Gastrocnemius medialis (tissue), 4 donors: ENCODE data around the gene PSMF1. TPM values are rescaled to one million over a fixed set of nuclear protein-coding genes. Genes with fewer than 3 reads are reported as not detected.

ENCODE experiments used
- ATAC-seq, 2 donors: fragments of 150-250 bp; one replicate each; pipeline ENCODE4 v1.9.1; 2016
- DNase-seq, 2 donors: peaks; one replicate each; pipeline ENCODE4 v3.0.0-alpha.2; 2019
- H3K27ac ChIP-seq, 4 donors: fragments of 200-600 bp; sonication (generic); 1 replicate in 1 of 4; 2 replicates in 3 of 4; pipeline ENCODE4 v1.5.1; 2016 to 2018; ENCODE audit warnings: mild to moderate bottlenecking in 2 of 4, moderate library complexity in 1 of 4
- H3K27me3 ChIP-seq, 3 donors: fragments of 200-600 bp; sonication (generic) in 2 of 3; 1 replicate in 1 of 3; 2 replicates in 2 of 3; pipeline versions ENCODE4 v1.5.1 to v1.6.0; 2016 to 2019; ENCODE audit warnings: mild to moderate bottlenecking in 1 of 3, moderate library complexity in 1 of 3
- H3K36me3 ChIP-seq, 2 donors: fragments of 200-600 bp; sonication (generic) in 1 of 2; one replicate each; pipeline ENCODE4 v1.5.1; 2017 to 2018
- H3K4me1 ChIP-seq, 2 donors: fragments of 200-600 bp; sonication (generic) in 1 of 2; one replicate each; pipeline ENCODE4 v1.5.1; 2016 to 2017; ENCODE audit warnings: mild to moderate bottlenecking in 2 of 2
- H3K4me3 ChIP-seq, 4 donors: fragments of 200-600 bp; sonication (generic) in 3 of 4; 1 replicate in 1 of 4; 2 replicates in 3 of 4; pipeline ENCODE4 v1.5.1; 2016 to 2019; ENCODE audit warnings: mild to moderate bottlenecking in 2 of 4
- H3K9me3 ChIP-seq, 3 donors: fragments of 200-600 bp; sonication (generic) in 2 of 3; 1 replicate in 1 of 3; 2 replicates in 2 of 3; pipeline ENCODE4 v1.5.1; 2016 to 2019
- POLR2A ChIP-seq, 2 donors: fragments of 450-650 bp; IDR thresholded peaks; one replicate each; pipeline ENCODE4 v1.6.1; 2017; ENCODE audit warnings: antibody characterized with exemption in 2 of 2, mild to moderate bottlenecking in 2 of 2, moderate library complexity in 2 of 2
- in situ Hi-C, 4 donors: fragments of 200-750 bp; cut with MboI; loops; one replicate each; pipeline versions ENCODE4 v1.15.0 to v1.8.0; 2017; ENCODE audit warnings: low sequenced_read_pairs in 4 of 4
- intact Hi-C: fragments of 100-400 bp; cut with DNase I; formaldehyde crosslinking; loops from one replicate; pipeline ENCODE4 v1.15.1; 2023; ENCODE audit warnings: low total_unique reads
- total RNA-seq, 4 donors: library from RNA; depleted of rRNA; stranded (reverse); fragments of >200 nt; gene quantifications; one replicate each; pipeline versions ENCODE4 v1.1.0 to v1.2.3, GENCODE V29; 2016
- TF ChIP-seq, protein P1 (sequence below), 5 experiments: fragments of 450-650 bp in 3 of 5; fragments of 200-600 bp in 2 of 5; sonication (generic) in 2 of 5; IDR thresholded peaks in 4 of 5; conservative IDR thresholded peaks in 1 of 5; 1 replicate in 4 of 5; 2 replicates in 1 of 5; pipeline ENCODE4 v1.5.1; 2016 to 2019; ENCODE audit warnings: antibody characterized with exemption in 5 of 5, mild to moderate bottlenecking in 3 of 5, moderate library complexity in 3 of 5

The PSMF1 gene
- total RNA-seq, 4 donors from 2014 or later: 174 to 433 (median 247) TPM

DNA sequence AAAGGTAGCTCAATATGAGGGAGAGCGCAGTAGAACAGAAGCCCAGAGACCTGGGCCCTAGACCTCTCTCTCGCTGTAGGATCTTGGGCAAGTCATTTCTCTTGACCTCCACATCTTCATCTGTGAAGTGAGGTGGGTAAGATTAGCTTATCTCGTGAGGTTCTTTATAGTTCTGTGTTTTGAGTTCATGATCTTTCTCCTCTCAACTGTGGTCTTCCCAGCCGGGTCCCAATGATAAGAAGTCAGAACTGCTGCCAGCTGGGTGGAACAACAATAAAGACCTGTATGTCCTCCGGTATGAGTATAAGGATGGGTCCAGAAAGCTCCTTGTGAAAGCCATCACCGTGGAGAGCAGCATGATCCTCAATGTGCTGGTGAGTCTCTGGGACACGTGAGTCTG lies 6.9 kb downstream of the PSMF1 start:
- no peak overlapping the region for H3K27ac ChIP-seq
- ATAC-seq (no peak), DNase-seq (no peak)
- H3K4me3 ChIP-seq: no peak overlapping the region
- no peaks in the 10 kb centered on the region for H3K27me3 ChIP-seq
- H3K9me3 ChIP-seq: no peaks in the 10 kb centered on the region
- intact Hi-C loops: loop anchor here (2.0 to 10.0 kb wide), 2 partner anchors 340 to 800 kb away; partner anchors contain the start of gene SOX12
- peaks cover 45 to 50% of the 10 kb centered on the region in 2 donors for H3K4me1 ChIP-seq
- TF ChIP-seq POLR2A (IDR thresholded peaks at IDR 0.05): no peak
- TF ChIP-seq, protein P1, sequence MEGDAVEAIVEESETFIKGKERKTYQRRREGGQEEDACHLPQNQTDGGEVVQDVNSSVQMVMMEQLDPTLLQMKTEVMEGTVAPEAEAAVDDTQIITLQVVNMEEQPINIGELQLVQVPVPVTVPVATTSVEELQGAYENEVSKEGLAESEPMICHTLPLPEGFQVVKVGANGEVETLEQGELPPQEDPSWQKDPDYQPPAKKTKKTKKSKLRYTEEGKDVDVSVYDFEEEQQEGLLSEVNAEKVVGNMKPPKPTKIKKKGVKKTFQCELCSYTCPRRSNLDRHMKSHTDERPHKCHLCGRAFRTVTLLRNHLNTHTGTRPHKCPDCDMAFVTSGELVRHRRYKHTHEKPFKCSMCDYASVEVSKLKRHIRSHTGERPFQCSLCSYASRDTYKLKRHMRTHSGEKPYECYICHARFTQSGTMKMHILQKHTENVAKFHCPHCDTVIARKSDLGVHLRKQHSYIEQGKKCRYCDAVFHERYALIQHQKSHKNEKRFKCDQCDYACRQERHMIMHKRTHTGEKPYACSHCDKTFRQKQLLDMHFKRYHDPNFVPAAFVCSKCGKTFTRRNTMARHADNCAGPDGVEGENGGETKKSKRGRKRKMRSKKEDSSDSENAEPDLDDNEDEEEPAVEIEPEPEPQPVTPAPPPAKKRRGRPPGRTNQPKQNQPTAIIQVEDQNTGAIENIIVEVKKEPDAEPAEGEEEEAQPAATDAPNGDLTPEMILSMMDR (IDR thresholded peaks at IDR 0.05 in 4 of 5, conservative IDR thresholded peaks at IDR 0.05 in 1 of 5): no peak
- in situ Hi-C loops: loop anchor here in 3 of 4 donors (10.0 to 25.0 kb wide), 2 partner anchors 290 to 337 kb away; partner anchors contain the start of genes NSFL1C (in 3 of the 3) and FAM110A (in 1 of the 3)
- peaks cover 0 to 50% of the 10 kb centered on the region in 2 donors for H3K36me3 ChIP-seq

DNA sequence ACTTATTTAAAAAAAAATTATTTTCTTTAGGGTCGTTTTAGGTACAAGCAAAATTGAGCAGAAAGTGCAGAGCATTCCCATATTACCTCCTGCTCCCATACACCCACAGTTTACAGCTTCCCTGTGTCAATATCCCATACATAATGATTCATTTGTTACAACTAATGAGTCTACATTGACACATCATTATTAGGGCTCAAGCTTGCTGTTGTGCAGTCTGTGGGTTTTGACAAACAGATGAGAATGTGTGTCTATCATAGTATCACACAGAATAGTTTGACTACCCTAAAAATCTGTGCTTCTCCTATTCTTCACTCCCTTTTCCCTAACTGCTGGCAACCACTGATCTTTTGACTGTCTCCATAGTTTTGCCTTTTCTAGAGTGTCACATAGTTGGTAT lies 9.4 kb downstream of the PSMF1 start:
- in situ Hi-C loops: loop anchor here in 3 of 4 donors (10.0 to 25.0 kb wide), 2 partner anchors 293 to 334 kb away; partner anchors contain the start of genes NSFL1C (in 3 of the 3) and FAM110A (in 1 of the 3)

DNA sequence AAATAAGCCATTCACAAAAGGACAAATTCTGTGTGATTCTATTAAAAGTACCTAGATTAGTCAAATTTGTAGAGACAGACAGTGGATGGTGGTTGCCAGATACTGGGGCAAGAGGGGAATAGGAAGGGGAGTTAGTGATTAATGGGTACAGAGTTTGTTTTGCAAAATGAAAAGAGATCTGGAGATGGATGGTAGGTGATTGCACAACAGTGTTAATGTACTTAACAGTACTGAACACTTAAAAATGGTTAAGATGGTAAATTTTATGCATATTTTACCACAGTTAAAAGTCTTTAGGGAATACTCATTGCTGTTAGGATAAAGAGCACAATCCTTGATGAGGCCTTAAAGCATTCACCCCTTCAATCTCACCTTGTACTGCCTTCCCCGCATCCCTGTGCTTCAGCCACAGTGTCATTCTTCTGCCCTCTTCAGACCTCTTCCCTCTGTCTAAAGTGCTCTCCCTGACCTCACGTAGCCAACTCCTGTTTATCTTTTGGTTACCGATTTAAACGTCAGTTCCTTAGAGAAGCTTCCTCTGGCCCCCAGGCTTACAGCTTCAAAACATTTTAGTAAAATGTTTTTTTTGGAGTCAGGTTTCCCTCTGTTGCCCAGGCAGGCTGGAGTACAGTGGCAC lies 11.8 kb downstream of the PSMF1 start:
- H3K27me3 ChIP-seq: no peaks in the 10 kb centered on the region
- H3K4me3 ChIP-seq: no peak overlapping the region
- ATAC-seq (no peak), DNase-seq (no peak)
- no peaks in the 10 kb centered on the region for H3K9me3 ChIP-seq
- H3K27ac ChIP-seq: no peak overlapping the region
- no peak for TF ChIP-seq POLR2A (IDR thresholded peaks at IDR 0.05)
- TF ChIP-seq, protein P1 (IDR thresholded peaks at IDR 0.05 in 4 of 5, conservative IDR thresholded peaks at IDR 0.05 in 1 of 5): no peak
- H3K4me1 ChIP-seq: peaks cover 0 to under 1% of the 10 kb centered on the region in 2 donors
- intact Hi-C loops (no loop called here), in situ Hi-C loops (loop anchor here in 3 of 4 donors (25.0 kb wide), 1 partner anchor 332 kb away; the partner anchor contains the start of gene NSFL1C (in 3 of the 3))
- peaks cover 4 to 81% of the 10 kb centered on the region in 2 donors for H3K36me3 ChIP-seq

More for the DNA sequence above, 9.4 kb downstream of the PSMF1 start:
- no peak for ATAC-seq
- no peak overlapping the region for H3K4me3 ChIP-seq
- intact Hi-C loops: loop anchor here (10.0 kb wide), 1 partner anchor 803 kb away; the partner anchor contains the start of gene SOX12
- no peak for DNase-seq
- H3K36me3 ChIP-seq: peaks cover 0 to 72% of the 10 kb centered on the region in 2 donors
- peaks cover 20 to 24% of the 10 kb centered on the region in 2 donors for H3K4me1 ChIP-seq
- H3K27ac ChIP-seq: no peak overlapping the region
- H3K27me3 ChIP-seq: no peaks in the 10 kb centered on the region
- no peaks in the 10 kb centered on the region for H3K9me3 ChIP-seq
- no peak for TF ChIP-seq POLR2A (IDR thresholded peaks at IDR 0.05)
- TF ChIP-seq, protein P1 (IDR thresholded peaks at IDR 0.05 in 4 of 5, conservative IDR thresholded peaks at IDR 0.05 in 1 of 5): no peak

DNA sequence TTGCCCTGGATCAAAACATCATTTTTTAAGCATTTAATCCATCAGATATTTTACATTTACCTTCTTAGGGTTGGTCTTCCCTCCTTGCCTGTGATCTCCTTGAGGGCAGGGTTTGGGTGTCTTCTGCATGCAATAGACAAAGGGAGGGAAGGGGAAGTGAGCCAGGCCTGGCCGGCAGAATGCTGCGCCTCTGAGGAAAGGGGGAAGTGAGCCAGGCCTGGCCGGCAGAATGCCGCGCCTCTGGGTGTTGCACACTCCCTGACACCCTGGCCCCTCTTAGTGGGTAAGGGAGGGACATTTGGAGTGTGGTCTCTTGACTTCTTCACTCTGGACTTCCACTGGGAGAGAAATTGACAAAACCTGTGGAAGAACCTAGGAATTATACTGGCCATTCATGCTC lies 12.4 kb downstream of the PSMF1 start:
- intact Hi-C loops (no loop called here), in situ Hi-C loops (loop anchor here in 3 of 4 donors (25.0 kb wide), 1 partner anchor 331 kb away; the partner anchor contains the start of gene NSFL1C (in 3 of the 3))
- Histone ChIP-seq H3K4me3 (no peak overlapping the region), H3K27ac (peak overlapping the region in 1 of 4 donors; percentile 14), H3K27me3 (no peaks in the 10 kb centered on the region), H3K9me3 (no peaks in the 10 kb centered on the region), H3K36me3 (peaks cover 4 to 82% of the 10 kb centered on the region in 2 donors), H3K4me1 (no peaks in the 10 kb centered on the region)
- peak in 1 of 2 donors; percentile 23 for DNase-seq
- TF ChIP-seq, protein P1 (IDR thresholded peaks at IDR 0.05 in 4 of 5, conservative IDR thresholded peaks at IDR 0.05 in 1 of 5): no peak
- TF ChIP-seq POLR2A (IDR thresholded peaks at IDR 0.05): no peak
- no peak for ATAC-seq
